T47D (cell line): Measurements from ENCODE around the gene SMC4.
A peak's percentile ranks its signal among the peaks of the same experiment; 100 is the strongest.
"Not testable (repeated sequence)": the region's sequence is repeated elsewhere in the genome, so short reads cannot be mapped to it uniquely, and the experiment has no call there.

Experiments used
- DNase-seq, 2 experiments: peaks; one replicate each; pipeline versions ENCODE4 v3.0.0 to v3.0.0-alpha.2; 2011 to 2012; ENCODE audit warnings: low read depth in 1 of 2, low spot score in 1 of 2
- JUND ChIP-seq: IDR thresholded peaks from 2 replicates; pipeline ENCODE4 v1.6.1; 2012; ENCODE audit warnings: low read depth
- in situ Hi-C: cut with HindIII; loops from 2 replicates; pipeline ENCODE4 v1.10.0; 2016; ENCODE audit warnings: low sequenced_read_pairs, low pct_unique_long_range_greater_than_20kb

Gene SMC4

GRCh38 chr3:160399125-160400029 lies at the start of gene SMC4, which contains the start of gene IFT80:
Gene SMC4, plus strand, starts transcription at chr3:160399650. Its CDS starts 1,177 bp downstream, at chr3:160400827.
Gene IFT80, minus strand, starts transcription at chr3:160399225. Its CDS starts 14,625 bp downstream, at chr3:160384600.
- in situ Hi-C loops = no loop called here
- TF ChIP-seq JUND = no peak
- DNase-seq = peak; percentile 88 to 99

DNA sequence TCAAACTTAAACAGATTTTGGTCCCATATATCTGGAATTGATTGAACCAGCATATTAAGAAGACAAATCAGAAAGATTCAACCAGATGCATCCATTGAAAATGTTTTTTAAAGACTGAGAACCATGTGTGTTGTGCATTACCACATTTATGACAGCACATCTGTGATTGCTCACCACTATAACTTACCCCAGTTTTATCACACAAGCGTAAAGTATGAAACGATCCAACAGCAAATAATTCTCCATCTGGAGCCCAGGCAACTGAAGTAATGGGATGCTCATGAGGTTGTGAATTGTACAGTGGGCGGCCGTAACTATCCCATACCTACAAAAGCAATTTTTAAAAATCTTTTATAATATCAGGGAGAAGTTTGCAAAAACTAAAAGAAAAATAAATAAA lies 43.6 kb upstream of the SMC4 start:
- DNase-seq = no peak
- in situ Hi-C loops = no loop called here
- no peak for TF ChIP-seq JUND

DNA sequence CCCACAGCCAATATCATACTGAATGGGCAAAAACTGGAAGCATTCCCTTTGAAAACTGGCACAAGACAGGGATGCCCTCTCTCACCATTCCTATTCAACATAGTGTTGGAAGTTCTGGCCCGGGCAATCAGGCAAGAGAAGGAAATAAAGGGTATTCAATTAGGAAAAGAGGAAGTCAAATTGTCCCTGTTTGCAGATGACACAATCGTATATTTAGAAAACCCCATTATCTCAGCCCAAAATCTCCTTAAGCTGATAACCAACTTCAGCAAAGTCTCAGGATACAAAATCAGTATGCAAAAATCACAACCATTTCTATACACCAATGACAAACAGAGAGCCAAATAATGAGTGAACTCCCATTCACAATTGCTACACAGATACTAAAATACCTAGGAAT lies 36.6 kb upstream of the SMC4 start:
- DNase-seq, in situ Hi-C loops: not testable (repeated sequence)

GRCh38 chr3:160365869-160366522 lies 33.5 kb upstream of the SMC4 start:
- in situ Hi-C loops = no loop called here
- DNase-seq = no peak
- TF ChIP-seq JUND = no peak

DNA sequence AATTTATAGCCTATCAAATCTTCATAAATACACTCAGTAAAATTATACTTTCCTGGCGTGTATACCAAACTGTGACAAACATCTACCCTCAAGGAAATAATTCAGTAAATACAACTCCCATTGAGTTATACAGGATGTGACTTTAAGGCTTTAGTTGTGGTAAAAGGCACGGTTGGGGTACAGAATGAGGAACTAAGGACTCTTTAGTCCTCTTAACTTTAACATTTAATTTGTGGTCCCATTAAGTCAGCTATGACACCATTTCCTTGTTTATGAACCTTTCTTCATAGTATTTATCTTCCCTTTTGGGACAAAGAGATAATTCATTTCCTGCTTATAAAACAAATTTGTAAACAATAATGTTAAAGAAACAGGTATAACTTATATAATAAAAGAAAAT lies 30.6 kb upstream of the SMC4 start:
- peak; percentile 9 to 83 for DNase-seq
- in situ Hi-C loops = no loop called here
- peak; percentile 30; the same call in 1 of the 2 replicates for TF ChIP-seq JUND

- no peak for TF ChIP-seq JUND
- in situ Hi-C loops = no loop called here
- DNase-seq = no peak
Measured at GRCh38 chr3:160369784-160370183, 29.7 kb upstream of the SMC4 start.

DNA sequence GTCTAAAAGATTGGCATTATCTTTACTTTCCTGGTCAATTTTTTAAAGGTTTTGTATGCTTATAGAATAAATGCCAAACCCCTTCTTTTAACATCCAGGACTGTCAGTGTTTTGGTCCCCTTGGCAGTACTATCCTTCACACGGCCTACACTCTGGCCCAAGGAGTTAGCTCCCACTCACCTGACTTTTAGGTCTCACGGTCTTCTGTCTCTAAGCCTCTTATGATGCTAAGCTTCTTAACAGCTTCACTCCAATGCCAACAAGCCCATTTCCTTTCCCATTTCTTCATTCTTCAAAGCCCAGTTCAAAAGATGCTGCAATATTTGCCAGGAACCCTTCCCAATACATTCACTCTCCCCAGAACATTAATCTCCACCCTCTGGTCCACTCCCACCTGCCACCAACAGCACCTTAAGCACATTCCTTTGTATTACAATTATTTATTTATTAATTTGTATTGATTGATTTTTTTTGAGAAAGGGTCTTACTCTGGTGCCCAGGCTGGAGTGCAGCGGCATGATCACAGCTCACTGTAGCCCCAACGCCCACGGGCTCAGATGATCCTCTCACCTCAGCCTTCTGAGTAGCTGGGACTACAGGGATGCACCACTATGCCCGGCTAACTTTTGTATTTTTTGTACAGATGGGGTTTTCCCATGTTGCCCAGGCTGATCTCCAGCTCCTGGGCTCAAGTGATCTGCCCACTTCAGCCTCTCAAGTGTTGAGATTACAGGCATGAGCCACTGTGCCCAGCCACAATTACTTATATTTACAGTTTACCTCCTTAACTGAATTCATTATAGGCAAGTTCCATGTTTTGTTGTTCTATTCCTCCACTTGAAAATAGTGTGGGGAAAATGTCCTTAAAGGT lies 28.2 kb upstream of the SMC4 start:
- no peak for TF ChIP-seq JUND
- in situ Hi-C loops = no loop called here
- DNase-seq = no peak

GRCh38 chr3:160372780-160373179 lies 26.7 kb upstream of the SMC4 start:
- no peak for TF ChIP-seq JUND
- in situ Hi-C loops = no loop called here
- no peak for DNase-seq

- no peak for DNase-seq
- TF ChIP-seq JUND = no peak
- in situ Hi-C loops = no loop called here
Measured at GRCh38 chr3:160373655-160374054, 25.8 kb upstream of the SMC4 start.

DNA sequence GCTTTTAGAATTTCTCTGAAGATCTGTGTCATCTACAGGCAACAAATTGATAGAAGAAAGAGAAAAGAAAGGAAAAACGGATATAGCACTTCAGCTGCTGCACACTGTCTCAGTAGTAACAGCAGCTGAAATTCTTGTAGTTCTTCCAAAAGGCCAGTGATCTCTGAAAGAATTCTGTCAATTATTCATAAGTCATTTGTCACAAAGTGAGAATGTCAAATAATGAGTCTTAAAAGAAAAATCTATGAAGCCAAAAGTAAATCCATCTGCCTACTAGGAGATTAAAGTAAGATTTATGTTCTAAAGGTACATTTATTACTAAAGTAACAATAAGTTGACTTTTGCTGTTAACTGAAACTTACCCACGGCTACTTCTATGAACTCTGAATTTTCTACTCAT lies 25.0 kb upstream of the SMC4 start:
- in situ Hi-C loops = no loop called here
- no peak for DNase-seq

GRCh38 chr3:160374925-160375324 lies 24.5 kb upstream of the SMC4 start:
- DNase-seq = no peak
- in situ Hi-C loops = no loop called here
- no peak for TF ChIP-seq JUND

More for the DNA sequence above, 25.0 kb upstream of the SMC4 start:
- TF ChIP-seq JUND = no peak

DNA sequence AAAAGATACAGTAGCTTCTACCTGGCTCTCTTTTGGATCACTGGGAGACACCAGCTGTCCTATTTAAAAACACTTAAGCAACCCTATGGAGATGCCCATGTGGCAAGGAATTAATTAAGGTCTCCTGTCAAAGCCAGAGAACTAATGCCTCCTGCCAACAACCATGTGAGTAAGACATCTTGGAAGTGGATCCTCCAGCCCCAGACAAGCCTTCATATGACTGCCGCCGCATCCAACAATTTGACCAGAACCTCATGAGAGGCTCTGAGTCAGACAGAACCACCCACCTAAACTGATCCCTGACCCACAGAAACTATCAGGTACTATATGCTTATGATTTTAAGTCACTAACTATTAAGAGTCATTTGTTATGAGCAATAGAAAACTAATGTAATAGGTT lies 22.8 kb upstream of the SMC4 start:
- DNase-seq = no peak
- in situ Hi-C loops = no loop called here
- no peak for TF ChIP-seq JUND
